ENCODE results near the gene ITGB4. TPM values are rescaled to one million over a fixed set of nuclear protein-coding genes. Genes with fewer than 3 reads are reported as not detected.

ITGB4 gene
- total RNA-seq, 4 donors from 2014 or later, result 196 to 323 (median 229) TPM

Other genes with a start within 250 kb of the ITGB4 start
- gene CASKIN2, start 205.9 kb upstream of the ITGB4 start, total RNA-seq, result 100 to 1,000 TPM in 1 of 4 donors, 10 to 100 TPM in 3; 16.5 to 128 (median 24.8) TPM
- 100 to 1,000 TPM in 1 of 4 donors, 10 to 100 TPM in 3; 36.6 to 105 (median 61.2) TPM for gene TSEN54, start 204.9 kb upstream of the ITGB4 start, total RNA-seq
- 1,000 to 10,000 TPM in 1 of 4 donors, 100 to 1,000 TPM in 3; 326 to 1,573 (median 641) TPM for gene LLGL2, start 195.8 kb upstream of the ITGB4 start, total RNA-seq
- 1,000 to 10,000 TPM in 1 of 4 donors, 100 to 1,000 TPM in 2, 10 to 100 TPM in 1; 59.3 to 1,778 (median 829) TPM for gene MYO15B, start 133.7 kb upstream of the ITGB4 start, total RNA-seq
- gene SMIM5, start 88.0 kb upstream of the ITGB4 start, total RNA-seq, result 10 to 100 TPM in 3 of 4 donors, not detected in 1; 31.3 to 71.4 (median 50.0) TPM
- 100 to 1,000 TPM in 2 of 4 donors, 10 to 100 TPM in 2; 25.1 to 129 (median 80.3) TPM for gene RECQL5, start 54.3 kb upstream of the ITGB4 start, total RNA-seq
- 10 to 100 TPM; 49.0 to 83.8 (median 71.4) TPM for gene SAP30BP, start 54.1 kb upstream of the ITGB4 start, total RNA-seq
- 100 to 1,000 TPM in 1 of 4 donors, 10 to 100 TPM in 1, 1 to 10 TPM in 2; 9.3 to 116 (median 30.9) TPM for gene GALK1, start 43.7 kb downstream of the ITGB4 start, total RNA-seq
- 10 to 100 TPM; 24.0 to 99.1 (median 63.1) TPM for gene UNK, start 63.3 kb downstream of the ITGB4 start, total RNA-seq
- gene UNC13D, start 122.9 kb downstream of the ITGB4 start, total RNA-seq, result 10 to 100 TPM in 3 of 4 donors, 1 to 10 TPM in 1; 3.0 to 48.3 (median 16.2) TPM
- gene WBP2, start 133.9 kb downstream of the ITGB4 start, total RNA-seq, result 10 to 100 TPM; 27.7 to 75.1 (median 56.8) TPM
- 100 to 1,000 TPM in 1 of 4 donors, 10 to 100 TPM in 3; 38.6 to 118 (median 41.0) TPM for gene TRIM47, start 157.1 kb downstream of the ITGB4 start, total RNA-seq
- gene TRIM65, start 175.5 kb downstream of the ITGB4 start, total RNA-seq, result 10 to 100 TPM; 16.8 to 21.7 (median 20.5) TPM
- gene MRPL38, start 183.4 kb downstream of the ITGB4 start, total RNA-seq, result 100 to 1,000 TPM in 1 of 4 donors, 10 to 100 TPM in 3; 40.6 to 117 (median 48.5) TPM
- 10 to 100 TPM in 2 of 4 donors, 1 to 10 TPM in 2; 2.9 to 29.9 (median 7.9) TPM for gene FBF1, start 219.6 kb downstream of the ITGB4 start, total RNA-seq

Measured in transverse colon (tissue), 4 donors.